Prostate gland (tissue), 2 donors: ENCODE measurements around the gene ROBO1.

Experiments
- POLR2A ChIP-seq: fragments of 450-650 bp; IDR thresholded peaks from one replicate; pipeline ENCODE4 v1.6.1; 2016; ENCODE audit warnings: antibody characterized with exemption, mild to moderate bottlenecking
- POLR2AphosphoS5 ChIP-seq: sonication (generic); formaldehyde crosslinking; IDR thresholded peaks from one replicate; pipeline ENCODE4 v1.6.1; 2017; ENCODE audit warnings: antibody characterized with exemption
- TF ChIP-seq, protein P1 (sequence below), 4 experiments: fragments of 200-600 bp in 2 of 4; fragments of 450-650 bp in 2 of 4; sonication (generic) in 2 of 4; IDR thresholded peaks; 1 replicate in 3 of 4; 2 replicates in 1 of 4; pipeline ENCODE4 v1.5.1; 2016 to 2019; ENCODE audit warnings: antibody characterized with exemption in 4 of 4, mild to moderate bottlenecking in 2 of 4, moderate library complexity in 2 of 4

DNA sequence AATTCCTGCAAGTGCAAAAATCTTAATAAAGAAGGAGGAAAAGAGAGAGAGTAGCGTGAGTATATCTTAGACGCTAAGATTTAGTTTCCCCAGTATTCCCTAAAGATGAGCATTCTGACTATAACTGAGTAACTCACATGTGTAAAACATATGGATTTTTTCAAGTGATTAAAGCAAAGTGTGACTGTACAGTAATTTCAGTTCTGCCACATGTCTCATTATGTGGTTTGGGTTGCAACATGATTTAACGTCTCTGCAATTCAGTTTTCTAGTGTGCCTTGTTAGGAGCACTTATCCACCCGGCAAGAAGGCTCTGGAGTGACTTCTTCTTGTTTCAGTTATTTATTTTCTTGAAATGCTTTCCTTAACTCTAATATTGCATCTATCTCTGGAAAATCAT, 514.1 kb downstream of the ROBO1 start:
- TF ChIP-seq, protein P1, sequence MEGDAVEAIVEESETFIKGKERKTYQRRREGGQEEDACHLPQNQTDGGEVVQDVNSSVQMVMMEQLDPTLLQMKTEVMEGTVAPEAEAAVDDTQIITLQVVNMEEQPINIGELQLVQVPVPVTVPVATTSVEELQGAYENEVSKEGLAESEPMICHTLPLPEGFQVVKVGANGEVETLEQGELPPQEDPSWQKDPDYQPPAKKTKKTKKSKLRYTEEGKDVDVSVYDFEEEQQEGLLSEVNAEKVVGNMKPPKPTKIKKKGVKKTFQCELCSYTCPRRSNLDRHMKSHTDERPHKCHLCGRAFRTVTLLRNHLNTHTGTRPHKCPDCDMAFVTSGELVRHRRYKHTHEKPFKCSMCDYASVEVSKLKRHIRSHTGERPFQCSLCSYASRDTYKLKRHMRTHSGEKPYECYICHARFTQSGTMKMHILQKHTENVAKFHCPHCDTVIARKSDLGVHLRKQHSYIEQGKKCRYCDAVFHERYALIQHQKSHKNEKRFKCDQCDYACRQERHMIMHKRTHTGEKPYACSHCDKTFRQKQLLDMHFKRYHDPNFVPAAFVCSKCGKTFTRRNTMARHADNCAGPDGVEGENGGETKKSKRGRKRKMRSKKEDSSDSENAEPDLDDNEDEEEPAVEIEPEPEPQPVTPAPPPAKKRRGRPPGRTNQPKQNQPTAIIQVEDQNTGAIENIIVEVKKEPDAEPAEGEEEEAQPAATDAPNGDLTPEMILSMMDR (IDR thresholded peaks at IDR 0.05), result no peak
- TF ChIP-seq POLR2A (no peak), POLR2AphosphoS5 (no peak)
